Measurements from ENCODE around the gene ANTXRL.

- TF ChIP-seq POLR2AphosphoS5 (IDR thresholded peaks at IDR 0.05; ENCODE audit: insufficient read depth in 1 of 2, low read depth in 1 of 2) (no peak), CTCF (IDR thresholded peaks at IDR 0.05) (no peak), POLR2A (IDR thresholded peaks at IDR 0.05) (no peak)
Measured at GRCh38 chr10:46327685-46328084, 40.9 kb downstream of the ANTXRL start.

Measured in vagina (tissue), 2 donors.